GM12878 (cell line): ENCODE data around the gene S100A3. TPM values are rescaled to one million over a fixed set of nuclear protein-coding genes. Genes with fewer than 3 reads are reported as not detected.
"Not testable (repeated sequence)": the region's sequence is repeated elsewhere in the genome, so short reads cannot be mapped to it uniquely, and the experiment has no call there.

Experiments
- ATAC-seq: fragments of 200-7000 bp; cut with Tn5 transposase; 3 replicates; pipeline ENCODE4 v1.9.1; 2020; ENCODE audit warnings: mild to moderate bottlenecking, moderate library complexity
- BruUV-seq: library from RNA; stranded (reverse); fragments of 400-500 nt; replicated peaks from 2 replicates; lab custom pipeline; 2021; lab: Mats Ljungman, UMichigan
- CTCF ChIA-PET: fragments of 300-600 bp; sonication (Branson Sonifier 250); formaldehyde crosslinking; extraction: SDS; loops from one replicate; lab custom pipeline; 2021; ENCODE audit warnings: inconsistent platforms; lab: Yijun Ruan, JAX
- POLR2A ChIA-PET: fragments of 350-600 bp; formaldehyde crosslinking; extraction: SDS; loops from one replicate; lab custom pipeline; 2021; ENCODE audit warnings: inconsistent platforms; lab: Charles Lee
- RAD21 ChIA-PET: fragments of 300-600 bp; sonication (Branson Sonifier 250); formaldehyde crosslinking; loops from one replicate; lab custom pipeline; 2023; ENCODE audit warnings: antibody characterized with exemption; ENCODE audit not compliant: unreplicated experiment; lab: Charles Lee
- SMC1A ChIA-PET: fragments of 300-600 bp; sonication (Branson Sonifier 250); formaldehyde crosslinking; loops from one replicate; lab custom pipeline; 2023; ENCODE audit not compliant: unreplicated experiment, uncharacterized antibody; lab: Charles Lee
- DNase-seq: peaks from one replicate; pipeline ENCODE4 v3.0.0-alpha.2; 2011; ENCODE audit warnings: low read depth, low spot score
- FAIRE-seq: peaks from 3 replicates; lab custom pipeline; 2011; peaks lifted over from hg19 to GRCh38; lab: Jason Lieb, UNC
- H2AFZ ChIP-seq: 2 replicates; pipeline ENCODE4 v1.6.0; 2011; ENCODE audit warnings: low read depth, low read length, control low read depth; ENCODE audit not compliant: control insufficient read depth
- H3K27ac ChIP-seq: 2 replicates; pipeline ENCODE4 v1.5.1; 2011; ENCODE audit warnings: control low read depth; ENCODE audit not compliant: control insufficient read depth, insufficient read depth
- H3K27me3 ChIP-seq, 2 experiments: replicated peaks in 1 of 2; 2 replicates each; pipeline versions ENCODE4 v1.6.0 to v1.6.1; 2011; ENCODE audit warnings: low read length in 1 of 2; ENCODE audit not compliant: control insufficient read depth in 2 of 2, insufficient read depth in 2 of 2
- H3K36me3 ChIP-seq, 2 experiments: 2 replicates each; pipeline ENCODE4 v1.5.1; 2011; ENCODE audit warnings: low read length in 1 of 2; ENCODE audit not compliant: control insufficient read depth in 2 of 2, insufficient read depth in 2 of 2
- H3K4me1 ChIP-seq: 2 replicates; pipeline ENCODE4 v1.6.1; 2011; ENCODE audit warnings: mild to moderate bottlenecking, low read length, moderate library complexity, mixed read lengths; ENCODE audit not compliant: control insufficient read depth, insufficient read depth
- H3K4me2 ChIP-seq: 2 replicates; pipeline ENCODE4 v1.6.0; 2011; ENCODE audit warnings: control low read depth; ENCODE audit not compliant: control insufficient read depth, insufficient read depth
- H3K4me3 ChIP-seq: fragments of 200-600 bp; sonication (generic); 2 replicates; pipeline ENCODE4 v1.5.1; 2016
- H3K79me2 ChIP-seq: 2 replicates; pipeline ENCODE4 v1.6.0; 2011; ENCODE audit warnings: low read length; ENCODE audit not compliant: control insufficient read depth, insufficient read depth
- H3K9ac ChIP-seq: 2 replicates; pipeline ENCODE4 v1.8.0; 2011; ENCODE audit warnings: low read length, control low read depth, mixed read lengths; ENCODE audit not compliant: control insufficient read depth, insufficient read depth
- H3K9me3 ChIP-seq: replicated peaks from 3 replicates; pipeline ENCODE4 v1.5.1; 2011; ENCODE audit warnings: mild to moderate bottlenecking, low read length; ENCODE audit not compliant: control insufficient read depth, insufficient read depth
- H4K20me1 ChIP-seq: 2 replicates; pipeline ENCODE4 v1.6.0; 2011; ENCODE audit not compliant: control insufficient read depth, insufficient read depth
- BCL11A ChIP-seq: IDR thresholded peaks from 2 replicates; pipeline ENCODE4 v1.6.1; 2011; ENCODE audit warnings: low read depth, low read length
- CBFB ChIP-seq: IDR thresholded peaks from 2 replicates; pipeline ENCODE4 v1.6.1; 2016; ENCODE audit warnings: antibody characterized with exemption, low read depth
- CBX5 ChIP-seq: sonication (generic); IDR thresholded peaks from 2 replicates; pipeline ENCODE4 v1.6.1; 2016; ENCODE audit warnings: low read depth, moderate library complexity, mild to moderate bottlenecking, inconsistent platforms
- CHD4 ChIP-seq: fragments of 200-600 bp; sonication (generic); IDR thresholded peaks from 2 replicates; pipeline ENCODE4 v1.6.1; 2016; ENCODE audit warnings: mild to moderate bottlenecking
- EGR1 ChIP-seq, 2 experiments: IDR thresholded peaks; 1 replicate in 1 of 2; 2 replicates in 1 of 2; pipeline ENCODE4 v1.6.1; 2011 to 2012; ENCODE audit warnings: low read depth in 2 of 2, low read length in 2 of 2, borderline replicate concordance in 1 of 2, mild to moderate bottlenecking in 1 of 2, moderate library complexity in 1 of 2
- HDAC6 ChIP-seq: fragments of 200-600 bp; sonication (generic); IDR thresholded peaks from one replicate; pipeline ENCODE4 v1.8.0; 2017; ENCODE audit warnings: antibody characterized with exemption; ENCODE audit not compliant: unreplicated experiment
- MTA2 ChIP-seq: fragments of 450-650 bp; IDR thresholded peaks from 2 replicates; pipeline ENCODE4 v1.6.1; 2016; ENCODE audit warnings: low read depth, mild to moderate bottlenecking, moderate library complexity
- RFX5 ChIP-seq: IDR thresholded peaks from 2 replicates; pipeline ENCODE4 v1.6.1; 2011; ENCODE audit warnings: low read depth, low read length, improper control_type of control experiment
- RUNX3 ChIP-seq: IDR thresholded peaks from 2 replicates; pipeline ENCODE4 v1.6.1; 2012; ENCODE audit warnings: low read length, inconsistent platforms
- STAT1 ChIP-seq: fragments of 450-650 bp; conservative IDR thresholded peaks from 2 replicates; pipeline ENCODE4 v1.6.1; 2014; ENCODE audit warnings: antibody characterized with exemption, mild to moderate bottlenecking
- ZNF217 ChIP-seq: fragments of 450-650 bp; IDR thresholded peaks from 2 replicates; pipeline ENCODE4 v1.6.1; 2017; ENCODE audit warnings: antibody characterized with exemption, mild to moderate bottlenecking
- ZZZ3 ChIP-seq: IDR thresholded peaks from 2 replicates; pipeline ENCODE4 v1.6.1; 2011; ENCODE audit warnings: low read depth; ENCODE audit not compliant: control insufficient read depth, insufficient read length
- WGBS: methylation state at CpG from one replicate; pipeline ENCODE4 v1.1.6; 2016; ENCODE audit warnings: low lambda C conversion rate; ENCODE audit not compliant: insufficient replicate concordance, insufficient coverage; ENCODE audit errors: missing lambda C conversion rate; 5-methylcytosine and 5-hydroxymethylcytosine counted together
- in situ Hi-C: fragments of 300-500 bp; cut with MboI; formaldehyde crosslinking; loops from 9 replicates; pipeline ENCODE4 v1.14.3; 2018; ENCODE audit warnings: mixed read lengths
- intact Hi-C: fragments of 100-400 bp; cut with micrococcal nuclease; formaldehyde crosslinking; loops from one replicate; pipeline ENCODE4 v1.14.2; 2022; ENCODE audit not compliant: unreplicated experiment
- polyA plus RNA-seq, 11 experiments: library from polyadenylated mRNA; depleted of rRNA in 4 of 11; unstranded in 6 of 11; stranded (reverse) in 5 of 11; fragments of >200 nt; fragmentation: Nextera tagmentation in 4 of 11; fragmentation: Illumina TruSeq in 1 of 11; extraction: Ambion mirVana in 4 of 11; extraction: Trizol in 1 of 11; gene quantifications; 1 replicate in 1 of 11; 2 replicates in 10 of 11; pipeline versions ENCODE4 v1.2.1 to v1.2.3, GENCODE V29; 2011 to 2016; ENCODE audit warnings: inconsistent platforms in 2 of 11, missing spikeins in 2 of 11, low read depth in 1 of 11
- total RNA-seq, 4 experiments: library from RNA; depleted of rRNA in 3 of 4; stranded (reverse); fragments of >200 nt in 3 of 4; fragmentation: Illumina TruSeq in 1 of 4; extraction: Trizol in 1 of 4; gene quantifications; 2 replicates each; pipeline versions ENCODE4 v1.2.1 to v1.2.3, GENCODE V29; 2013 to 2021
- TF ChIP-seq, protein P1 (sequence below), 3 experiments: IDR thresholded peaks in 2 of 3; conservative IDR thresholded peaks in 1 of 3; 2 replicates each; pipeline ENCODE4 v1.5.1; 2011; ENCODE audit warnings: low read depth in 3 of 3, low read length in 3 of 3, mild to moderate bottlenecking in 3 of 3, control low read depth in 2 of 3, moderate library complexity in 2 of 3, inconsistent platforms in 1 of 3, mixed read lengths in 1 of 3; ENCODE audit not compliant: control insufficient read depth in 2 of 3, insufficient read depth in 1 of 3; ENCODE audit errors: extremely low read depth in 1 of 3

The S100A3 gene
- total and polyA plus RNA-seq, 10 of the 15 experiments (the other 5 are each of a cell fraction or from before 2014, with no cell fraction given) = 0.32 to 0.45 TPM; not detected in 8

- DNase-seq, POLR2A ChIA-PET, H3K27me3 ChIP-seq, H4K20me1 ChIP-seq, H3K36me3 ChIP-seq, H3K4me1 ChIP-seq, H3K27ac ChIP-seq, H3K9ac ChIP-seq, H3K79me2 ChIP-seq, intact Hi-C loops, H3K4me2 ChIP-seq, H3K9me3 ChIP-seq, H3K4me3 ChIP-seq, BruUV-seq, H2AFZ ChIP-seq, in situ Hi-C loops, ATAC-seq, FAIRE-seq, RAD21 ChIA-PET: not testable (repeated sequence)
- SMC1A ChIA-PET = interaction anchor here (1.0 to 2.8 kb wide), 3 partner anchors 10 to 14 kb away, joined by 3 to 17 read pairs (median 10); no protein-coding TSS in a partner anchor
- CTCF ChIA-PET = interaction anchor here (1.2 to 1.7 kb wide), 5 partner anchors 11 to 166 kb away, joined by 3 to 8 read pairs (median 4); partner anchors contain the start of gene S100A2
- WGBS = 86% methylated on average over 29 of the region's 37 CpGs
Observed at GRCh38 chr1:153521808-153522207, 27.2 kb downstream of the S100A3 start.

GRCh38 chr1:153520818-153521476 lies 28.1 kb downstream of the S100A3 start:
- CTCF ChIA-PET = interaction anchor here (0.6 to 2.2 kb wide), 12 partner anchors 9 to 58 kb away, joined by 3 to 14 read pairs (median 4); partner anchors contain the start of gene S100A2

More at GRCh38 chr1:153520818-153521476, 28.1 kb downstream of the S100A3 start:
- Histone ChIP-seq H3K79me2 (no peaks in the 10 kb centered on the region), H3K36me3 (no peaks in the 10 kb centered on the region), H3K9ac (no peak overlapping the region), H3K4me2 (no peak overlapping the region), H3K27ac (no peak overlapping the region), H3K9me3 (no peaks in the 10 kb centered on the region), H3K27me3 (0 out of 4 replicates have a peak, but pooled peaks cover 0 to 3% of the 10 kb centered on the region in 2 experiments), H2AFZ (no peak overlapping the region), H3K4me3 (no peak overlapping the region), H4K20me1 (no peaks in the 10 kb centered on the region), H3K4me1 (no peaks in the 10 kb centered on the region)
- RAD21 ChIA-PET = interaction anchor here (1.0 to 1.2 kb wide), 2 partner anchors 10 to 45 kb away, joined by 3 to 4 read pairs; partner anchors contain the start of gene S100A2
- POLR2A ChIA-PET = interaction anchor here (1.1 kb wide), 1 partner anchor 15 kb away, joined by 4 read pairs; the partner anchor contains the start of gene S100A6
- DNase-seq (no peak), ATAC-seq (no peak), FAIRE-seq (no peak)
- 45% methylated on average over 4 of the region's 4 CpGs for WGBS
- SMC1A ChIA-PET = interaction anchor here (0.7 to 2.8 kb wide), 13 partner anchors 11 to 95 kb away, joined by 3 to 17 read pairs (median 3); partner anchors contain the start of genes S100A14 and S100A5
- in situ Hi-C loops = no loop called here
- no peak for TF ChIP-seq CBFB
- TF ChIP-seq ZZZ3 = no peak
- TF ChIP-seq STAT1 = no peak
- TF ChIP-seq CBX5 = no peak
- no peak for TF ChIP-seq MTA2
- TF ChIP-seq HDAC6 = no peak
- no peak for TF ChIP-seq EGR1 (IDR thresholded peaks at IDR 0.05; ENCODE audit: borderline replicate concordance in 1 of 2, low read depth in 2 of 2, low read length in 2 of 2)
- TF ChIP-seq RUNX3 = no peak
- TF ChIP-seq, protein P1, sequence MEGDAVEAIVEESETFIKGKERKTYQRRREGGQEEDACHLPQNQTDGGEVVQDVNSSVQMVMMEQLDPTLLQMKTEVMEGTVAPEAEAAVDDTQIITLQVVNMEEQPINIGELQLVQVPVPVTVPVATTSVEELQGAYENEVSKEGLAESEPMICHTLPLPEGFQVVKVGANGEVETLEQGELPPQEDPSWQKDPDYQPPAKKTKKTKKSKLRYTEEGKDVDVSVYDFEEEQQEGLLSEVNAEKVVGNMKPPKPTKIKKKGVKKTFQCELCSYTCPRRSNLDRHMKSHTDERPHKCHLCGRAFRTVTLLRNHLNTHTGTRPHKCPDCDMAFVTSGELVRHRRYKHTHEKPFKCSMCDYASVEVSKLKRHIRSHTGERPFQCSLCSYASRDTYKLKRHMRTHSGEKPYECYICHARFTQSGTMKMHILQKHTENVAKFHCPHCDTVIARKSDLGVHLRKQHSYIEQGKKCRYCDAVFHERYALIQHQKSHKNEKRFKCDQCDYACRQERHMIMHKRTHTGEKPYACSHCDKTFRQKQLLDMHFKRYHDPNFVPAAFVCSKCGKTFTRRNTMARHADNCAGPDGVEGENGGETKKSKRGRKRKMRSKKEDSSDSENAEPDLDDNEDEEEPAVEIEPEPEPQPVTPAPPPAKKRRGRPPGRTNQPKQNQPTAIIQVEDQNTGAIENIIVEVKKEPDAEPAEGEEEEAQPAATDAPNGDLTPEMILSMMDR (IDR thresholded peaks at IDR 0.05 in 2 of 3, conservative IDR thresholded peaks at IDR 0.05 in 1 of 3; ENCODE audit: control insufficient read depth in 2 of 3, extremely low read depth in 1 of 3, insufficient read depth in 1 of 3, low read depth in 3 of 3, low read length in 3 of 3) = no peak
- no peak for TF ChIP-seq BCL11A
- TF ChIP-seq CHD4 = no peak
- TF ChIP-seq RFX5 = no peak
- no peak for TF ChIP-seq ZNF217
- intact Hi-C loops = no loop called here
- no TSS peak for BruUV-seq
